ENCODE data around the gene MAPK9. TPM values are rescaled to one million over a fixed set of nuclear protein-coding genes. Genes with fewer than 3 reads are reported as not detected.

Gene MAPK9
- total and polyA plus RNA-seq, 12 donors = 11.9 to 66.6 (median 34.9) TPM

DNA sequence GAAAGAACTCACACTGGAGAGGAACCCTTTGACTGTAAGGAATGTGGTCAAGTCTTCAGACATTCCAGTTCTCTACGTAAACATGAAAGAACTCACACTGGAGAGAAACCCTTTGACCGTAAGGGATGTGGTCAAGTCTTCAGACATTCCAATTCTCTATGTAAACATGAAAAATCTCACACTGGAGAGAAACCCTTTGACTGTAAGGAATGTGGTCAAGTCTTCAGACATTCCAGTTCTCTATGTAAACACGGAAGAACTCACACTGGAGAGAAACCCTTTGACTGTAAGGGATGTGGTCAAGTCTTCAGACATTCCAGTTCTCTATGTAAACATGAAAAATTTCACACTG is 32.6 kb downstream of the MAPK9 start:
- Histone ChIP-seq H3K4me3 (no peak overlapping the region), H3K4me1 (replicated peaks in 1 of 2) (no peaks in the 10 kb centered on the region), H3K27me3 (no peaks in the 10 kb centered on the region), H3K27ac (no peak overlapping the region), H3K36me3 (replicated peaks in 1 of 2) (peaks cover 0 to 20% of the 10 kb centered on the region in 2 donors), H3K9me3 (replicated peaks in 1 of 3) (peaks cover 11 to 96% (median 34%) of the 10 kb centered on the region in 3 donors)
- no peak for DNase-seq
- intact Hi-C loops (cut with DNase I) = no loop called here
- no peak for TF ChIP-seq POLR2A (IDR thresholded peaks at IDR 0.05)
- TF ChIP-seq, protein P1, sequence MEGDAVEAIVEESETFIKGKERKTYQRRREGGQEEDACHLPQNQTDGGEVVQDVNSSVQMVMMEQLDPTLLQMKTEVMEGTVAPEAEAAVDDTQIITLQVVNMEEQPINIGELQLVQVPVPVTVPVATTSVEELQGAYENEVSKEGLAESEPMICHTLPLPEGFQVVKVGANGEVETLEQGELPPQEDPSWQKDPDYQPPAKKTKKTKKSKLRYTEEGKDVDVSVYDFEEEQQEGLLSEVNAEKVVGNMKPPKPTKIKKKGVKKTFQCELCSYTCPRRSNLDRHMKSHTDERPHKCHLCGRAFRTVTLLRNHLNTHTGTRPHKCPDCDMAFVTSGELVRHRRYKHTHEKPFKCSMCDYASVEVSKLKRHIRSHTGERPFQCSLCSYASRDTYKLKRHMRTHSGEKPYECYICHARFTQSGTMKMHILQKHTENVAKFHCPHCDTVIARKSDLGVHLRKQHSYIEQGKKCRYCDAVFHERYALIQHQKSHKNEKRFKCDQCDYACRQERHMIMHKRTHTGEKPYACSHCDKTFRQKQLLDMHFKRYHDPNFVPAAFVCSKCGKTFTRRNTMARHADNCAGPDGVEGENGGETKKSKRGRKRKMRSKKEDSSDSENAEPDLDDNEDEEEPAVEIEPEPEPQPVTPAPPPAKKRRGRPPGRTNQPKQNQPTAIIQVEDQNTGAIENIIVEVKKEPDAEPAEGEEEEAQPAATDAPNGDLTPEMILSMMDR (IDR thresholded peaks at IDR 0.05) = no peak
- WGBS, 4 donors = 51 to 99% (median 80%) methylated on average over 3 of the region's 3 CpGs

DNA sequence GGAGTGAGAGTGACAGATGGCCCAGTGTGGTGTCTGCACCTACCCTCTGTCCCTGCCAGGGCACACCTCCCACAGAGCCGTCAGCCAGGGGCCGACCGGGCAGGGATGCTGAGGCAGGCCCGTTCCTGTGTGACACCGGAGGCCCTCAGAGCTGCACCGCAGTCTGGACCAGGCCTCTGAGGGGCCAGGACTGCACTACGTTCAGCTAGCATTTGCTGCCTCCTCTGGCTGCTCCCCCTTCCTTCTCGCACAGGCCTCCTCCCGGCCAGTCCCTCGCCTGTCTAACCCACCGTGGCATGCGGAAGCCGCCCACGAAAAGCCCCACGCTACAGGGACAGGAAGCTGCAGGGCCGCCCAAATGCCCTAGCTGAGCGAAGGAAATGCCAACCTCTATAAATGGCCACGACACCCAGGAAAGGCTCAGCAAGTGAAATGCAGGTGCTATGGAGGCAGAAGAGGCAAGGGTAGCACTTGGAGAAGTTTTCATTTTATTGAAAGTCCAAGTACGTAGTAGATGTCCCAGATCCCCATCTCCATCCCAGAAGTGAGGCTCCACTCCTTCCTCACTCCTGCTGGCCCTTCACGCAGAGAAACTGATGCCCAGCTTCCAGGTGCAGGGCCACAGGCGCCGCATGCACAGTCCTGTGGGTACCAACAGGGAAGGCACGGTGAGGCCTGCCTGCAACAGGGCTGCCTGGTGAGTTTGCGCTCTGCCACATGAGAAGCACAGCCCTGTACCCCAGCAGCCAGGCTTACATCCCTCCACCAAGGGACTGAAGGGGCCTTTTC is 38.7 kb downstream of the MAPK9 start:
- intact Hi-C loops (cut with DNase I) = no loop called here
- Histone ChIP-seq H3K4me3 (no peak overlapping the region), H3K36me3 (replicated peaks in 1 of 2) (peaks cover 0 to 5% of the 10 kb centered on the region in 2 donors), H3K9me3 (replicated peaks in 1 of 3) (peaks cover 0 to 80% (median 10%) of the 10 kb centered on the region in 3 donors), H3K27me3 (no peaks in the 10 kb centered on the region), H3K4me1 (replicated peaks in 1 of 2) (no peaks in the 10 kb centered on the region), H3K27ac (no peak overlapping the region)
- DNase-seq = no peak
- 96 to 100% (median 98%) methylated on average over 13 to 24 of the region's 24 CpGs for WGBS, 4 donors
- TF ChIP-seq POLR2A (IDR thresholded peaks at IDR 0.05) = no peak
- TF ChIP-seq, protein P1 (IDR thresholded peaks at IDR 0.05) = no peak

DNA sequence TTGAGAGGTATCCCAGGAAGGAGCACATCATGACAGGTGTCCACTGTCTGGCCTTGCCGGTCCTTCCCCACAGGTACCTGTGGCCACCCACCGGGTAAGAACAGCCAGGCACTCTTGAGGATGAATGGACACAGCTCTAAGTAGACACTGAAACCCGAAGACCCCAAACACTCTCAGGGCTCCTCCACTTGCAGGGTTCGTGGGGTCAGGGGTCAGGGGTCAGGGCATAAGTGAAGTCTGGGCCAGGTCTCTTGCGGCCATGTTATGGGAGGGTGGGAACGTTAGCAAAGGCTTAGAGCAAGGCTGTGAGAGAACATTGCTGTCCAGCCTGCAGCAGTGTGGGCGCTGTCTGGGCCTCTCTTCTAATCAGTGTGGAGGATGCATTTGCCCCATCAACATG is 40.0 kb downstream of the MAPK9 start:
- intact Hi-C loops (cut with DNase I) = no loop called here
- Histone ChIP-seq H3K9me3 (replicated peaks in 1 of 3) (peaks cover 0 to 67% (median 0%) of the 10 kb centered on the region in 3 donors), H3K27me3 (no peaks in the 10 kb centered on the region), H3K36me3 (replicated peaks in 1 of 2) (peaks cover 0 to 8% of the 10 kb centered on the region in 2 donors), H3K4me1 (replicated peaks in 1 of 2) (no peaks in the 10 kb centered on the region), H3K27ac (no peak overlapping the region), H3K4me3 (no peak overlapping the region)
- no peak for TF ChIP-seq POLR2A (IDR thresholded peaks at IDR 0.05)
- TF ChIP-seq, protein P1 (IDR thresholded peaks at IDR 0.05) = no peak
- WGBS, 4 donors = 98 to 99% (median 98%) methylated on average over 7 of the region's 7 CpGs
- DNase-seq = no peak

DNA sequence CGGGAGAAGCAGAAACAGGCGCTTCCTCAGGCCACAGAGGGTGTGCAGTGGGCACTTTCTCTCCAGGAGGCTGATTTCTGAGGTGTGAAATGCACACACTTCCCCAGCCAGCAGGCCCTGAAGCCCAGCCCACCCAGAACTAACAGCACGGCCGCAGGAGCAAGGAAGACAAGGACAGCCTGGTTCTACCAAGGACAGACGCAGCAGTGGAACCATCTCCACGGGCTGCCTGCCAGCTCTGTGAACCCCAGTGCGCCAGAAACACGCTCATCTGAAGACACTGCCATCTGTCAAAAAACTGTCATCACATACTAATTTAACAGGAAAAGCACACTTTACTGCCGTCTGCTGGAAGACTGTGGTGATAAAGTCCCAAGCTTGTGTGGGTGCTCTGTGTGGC is 40.7 kb downstream of the MAPK9 start:
- no peak for DNase-seq
- H3K9me3 ChIP-seq (replicated peaks in 1 of 3) = peaks cover 0 to 64% (median 0%) of the 10 kb centered on the region in 3 donors
- H3K27ac ChIP-seq = no peak overlapping the region
- peaks cover 0 to 8% of the 10 kb centered on the region in 2 donors for H3K36me3 ChIP-seq (replicated peaks in 1 of 2)
- intact Hi-C loops (cut with DNase I) = no loop called here
- H3K27me3 ChIP-seq = no peaks in the 10 kb centered on the region
- no peaks in the 10 kb centered on the region for H3K4me1 ChIP-seq (replicated peaks in 1 of 2)
- no peak for TF ChIP-seq POLR2A (IDR thresholded peaks at IDR 0.05)
- TF ChIP-seq, protein P1 (IDR thresholded peaks at IDR 0.05) = no peak
- 66 to 88% (median 73%) methylated on average over 3 to 9 of the region's 9 CpGs for WGBS, 4 donors
- no peak overlapping the region for H3K4me3 ChIP-seq

Measured in adrenal gland (tissue), 12 donors.